Endothelial cell of umbilical vein (primary cell): Measurements from ENCODE around the gene RAB17.

ENCODE experiments used
- CTCF ChIP-seq, 2 donors: IDR thresholded peaks; 1 replicate in 1 of 2; 2 replicates in 1 of 2; pipeline ENCODE4 v1.5.1; 2011; ENCODE audit warnings: low read length in 2 of 2, mild to moderate bottlenecking in 2 of 2, moderate library complexity in 2 of 2, control low read depth in 1 of 2, inconsistent platforms in 1 of 2, low read depth in 1 of 2; ENCODE audit not compliant: insufficient read depth in 1 of 2; ENCODE audit errors: extremely low read depth in 1 of 2
- EZH2 ChIP-seq: IDR thresholded peaks from 2 replicates; pipeline ENCODE4 v1.6.1; 2012; ENCODE audit warnings: borderline replicate concordance, low read depth, mild to moderate bottlenecking, moderate library complexity, low read length, inconsistent platforms; ENCODE audit not compliant: severe bottlenecking
- GATA2 ChIP-seq: IDR thresholded peaks from 2 replicates; pipeline ENCODE4 v1.7.0; 2011; ENCODE audit warnings: low read depth, mild to moderate bottlenecking, moderate library complexity, mixed read lengths, low read length; ENCODE audit not compliant: insufficient read length, insufficient read depth
- JUN ChIP-seq: IDR thresholded peaks from 2 replicates; pipeline ENCODE4 v1.6.1; 2011; ENCODE audit warnings: borderline replicate concordance, low read depth; ENCODE audit not compliant: insufficient read length, insufficient read depth
- MAX ChIP-seq: IDR thresholded peaks from 2 replicates; pipeline ENCODE4 v1.6.1; 2011; ENCODE audit not compliant: insufficient read depth, insufficient read length
- POLR2A ChIP-seq: IDR thresholded peaks from 2 replicates; pipeline ENCODE4 v1.6.1; 2012; ENCODE audit warnings: low read depth, mild to moderate bottlenecking, control low read depth, low read length
- POLR2AphosphoS5 ChIP-seq: IDR thresholded peaks from 2 replicates; pipeline ENCODE4 v1.6.1; 2012; ENCODE audit warnings: low read depth, mild to moderate bottlenecking, control low read depth, low read length, moderate library complexity; ENCODE audit not compliant: insufficient read depth

GRCh38 chr2:237530472-237531433 lies 59.8 kb downstream of the RAB17 start:
- TF ChIP-seq POLR2A (no peak), CTCF (IDR thresholded peaks at IDR 0.05; ENCODE audit: extremely low read depth in 1 of 2, insufficient read depth in 1 of 2, low read depth in 1 of 2, low read length in 2 of 2) (no peak), JUN (no peak), EZH2 (no peak), POLR2AphosphoS5 (no peak), GATA2 (no peak), MAX (no peak)
